ENCODE results near the gene CYBB. TPM values are rescaled to one million over a fixed set of nuclear protein-coding genes. Genes with fewer than 3 reads are reported as not detected.

The CYBB gene
- total and polyA plus RNA-seq, 8 donors: 12.5 to 255 (median 16.8) TPM

- no peaks in the 10 kb centered on the region for H3K36me3 ChIP-seq
- H3K9me3 ChIP-seq: no peaks in the 10 kb centered on the region
- no peaks in the 10 kb centered on the region for H3K27me3 ChIP-seq
- H3K27ac ChIP-seq: no peak overlapping the region
- intact Hi-C loops (cut with DNase I): loop anchor here in 1 of 2 donors (10.0 kb wide), 1 partner anchor 316 kb away; no protein-coding TSS in a partner anchor
- peaks cover 4 to 9% of the 10 kb centered on the region in 2 donors for H3K4me1 ChIP-seq
- DNase-seq (no peak), ATAC-seq (no peak)
- no peak overlapping the region for H3K4me3 ChIP-seq
- TF ChIP-seq CTCF (IDR thresholded peaks at IDR 0.05): no peak
These were observed 40.8 kb downstream of the CYBB start for GRCh38 chrX:37820646-37821045.

- H3K27ac ChIP-seq: no peak overlapping the region
- no peaks in the 10 kb centered on the region for H3K27me3 ChIP-seq
- no peak overlapping the region for H3K4me3 ChIP-seq
- H3K4me1 ChIP-seq: peaks cover 4 to 6% of the 10 kb centered on the region in 2 donors
- DNase-seq (peak in 2 of 4 donors; percentile 19 to 43), ATAC-seq (peak; percentile 33)
- H3K9me3 ChIP-seq: no peaks in the 10 kb centered on the region
- H3K36me3 ChIP-seq: no peaks in the 10 kb centered on the region
- TF ChIP-seq CTCF (IDR thresholded peaks at IDR 0.05): no peak
- intact Hi-C loops (cut with DNase I): loop anchor here in 1 of 2 donors (10.0 kb wide), 1 partner anchor 320 kb away; no protein-coding TSS in a partner anchor
These were observed 44.8 kb downstream of the CYBB start for GRCh38 chrX:37824491-37825214.

GRCh38 chrX:37825215-37825842 lies 45.5 kb downstream of the CYBB start:
- DNase-seq (peak in 2 of 4 donors; percentile 24 to 44), ATAC-seq (peak; percentile 85)
- Histone ChIP-seq H3K36me3 (no peaks in the 10 kb centered on the region), H3K9me3 (no peaks in the 10 kb centered on the region), H3K4me1 (peaks cover 4 to 6% of the 10 kb centered on the region in 2 donors), H3K4me3 (no peak overlapping the region), H3K27me3 (no peaks in the 10 kb centered on the region), H3K27ac (no peak overlapping the region)
- intact Hi-C loops (cut with DNase I): loop anchor here in 1 of 2 donors (10.0 kb wide), 1 partner anchor 321 kb away; no protein-coding TSS in a partner anchor
- peak; percentile 59 to 89 for TF ChIP-seq CTCF (IDR thresholded peaks at IDR 0.05)

- Histone ChIP-seq H3K27me3 (no peaks in the 10 kb centered on the region), H3K27ac (no peak overlapping the region), H3K9me3 (no peaks in the 10 kb centered on the region), H3K4me1 (peaks cover 2 to 5% of the 10 kb centered on the region in 2 donors), H3K4me3 (no peak overlapping the region), H3K36me3 (no peaks in the 10 kb centered on the region)
- no peak for TF ChIP-seq CTCF (IDR thresholded peaks at IDR 0.05)
- ATAC-seq: no peak
- DNase-seq: no peak
- intact Hi-C loops (cut with DNase I): loop anchor here in 1 of 2 donors (10.0 kb wide), 1 partner anchor 325 kb away; no protein-coding TSS in a partner anchor
These were observed 49.9 kb downstream of the CYBB start for GRCh38 chrX:37829721-37830120.

GRCh38 chrX:37830371-37830770 lies 50.5 kb downstream of the CYBB start:
- no peak for TF ChIP-seq CTCF (IDR thresholded peaks at IDR 0.05)
- Histone ChIP-seq H3K4me3 (no peak overlapping the region), H3K9me3 (no peaks in the 10 kb centered on the region), H3K27ac (no peak overlapping the region), H3K27me3 (no peaks in the 10 kb centered on the region), H3K4me1 (no peaks in the 10 kb centered on the region), H3K36me3 (no peaks in the 10 kb centered on the region)
- no peak for ATAC-seq
- DNase-seq: no peak
- intact Hi-C loops (cut with DNase I): no loop called here

Measured in left lung (tissue), 10 donors.